GM23338 (cell line): ENCODE measurements around the gene PACS1. TPM values are rescaled to one million over a fixed set of nuclear protein-coding genes. Genes with fewer than 3 reads are reported as not detected.

Experiments used
- ATAC-seq: fragments of 200-7000 bp; cut with Tn5 transposase; 3 replicates; pipeline ENCODE4 v1.9.1; 2020
- DNase-seq: peaks from one replicate; pipeline ENCODE4 v3.0.0-alpha.2; 2015; ENCODE audit warnings: low spot score
- H2AFZ ChIP-seq: fragments of 200-600 bp; sonication (generic); 2 replicates; pipeline ENCODE4 v1.8.0; 2016; ENCODE audit warnings: antibody characterized with exemption, mild to moderate bottlenecking, moderate library complexity
- H3F3A ChIP-seq: fragments of 200-600 bp; sonication (generic); replicated peaks from 2 replicates; pipeline ENCODE4 v1.8.0; 2017; ENCODE audit warnings: antibody characterized with exemption, mixed run types, low read depth
- H3K27ac ChIP-seq: fragments of 200-600 bp; sonication (generic); 2 replicates; pipeline ENCODE4 v1.6.1; 2016; ENCODE audit warnings: low read depth
- H3K27me3 ChIP-seq: fragments of 200-600 bp; sonication (generic); 2 replicates; pipeline ENCODE4 v1.8.0; 2016; ENCODE audit warnings: mild to moderate bottlenecking, mixed run types, moderate library complexity; ENCODE audit not compliant: insufficient read depth
- H3K36me3 ChIP-seq: fragments of 200-600 bp; sonication (generic); 2 replicates; pipeline ENCODE4 v1.8.0; 2016; ENCODE audit warnings: mild to moderate bottlenecking; ENCODE audit not compliant: insufficient read depth
- H3K4me1 ChIP-seq: fragments of 200-600 bp; sonication (generic); 2 replicates; pipeline ENCODE4 v1.8.0; 2016; ENCODE audit warnings: mild to moderate bottlenecking, moderate library complexity; ENCODE audit not compliant: insufficient read depth
- H3K4me2 ChIP-seq: fragments of 200-600 bp; sonication (generic); 2 replicates; pipeline ENCODE4 v1.7.1; 2017; ENCODE audit warnings: mixed run types
- H3K4me3 ChIP-seq: fragments of 200-600 bp; sonication (generic); 2 replicates; pipeline ENCODE4 v1.6.1; 2016; ENCODE audit warnings: mixed run types
- H3K79me2 ChIP-seq: fragments of 200-600 bp; sonication (generic); replicated peaks from 2 replicates; pipeline ENCODE4 v1.8.0; 2017; ENCODE audit warnings: mild to moderate bottlenecking; ENCODE audit not compliant: insufficient read depth
- H3K9me2 ChIP-seq: fragments of 200-600 bp; sonication (generic); 2 replicates; pipeline ENCODE4 v1.8.0; 2017; ENCODE audit not compliant: insufficient read depth
- H4K20me1 ChIP-seq: fragments of 200-600 bp; sonication (generic); replicated peaks from 2 replicates; pipeline ENCODE4 v1.8.0; 2017; ENCODE audit warnings: mild to moderate bottlenecking; ENCODE audit not compliant: insufficient read depth
- H3K27ac Mint-ChIP-seq: 2 replicates; pipeline ENCODE4 v1.8.0; 2020; ENCODE audit warnings: inconsistent platforms, mild to moderate bottlenecking, moderate library complexity, mixed read lengths
- H3K27me3 Mint-ChIP-seq: 3 replicates; pipeline ENCODE4 v1.8.0; 2022; ENCODE audit warnings: low read depth, mild to moderate bottlenecking, moderate library complexity, mixed read lengths, inconsistent platforms; ENCODE audit not compliant: insufficient read depth, poor library complexity
- H3K36me3 Mint-ChIP-seq: 3 replicates; pipeline ENCODE4 v1.8.0; 2021; ENCODE audit warnings: low read depth, mild to moderate bottlenecking, inconsistent platforms, moderate library complexity, mixed read lengths
- H3K4me1 Mint-ChIP-seq: 3 replicates; pipeline ENCODE4 v1.8.0; 2020; ENCODE audit warnings: mild to moderate bottlenecking, inconsistent platforms, mixed read lengths
- H3K4me3 Mint-ChIP-seq: 3 replicates; pipeline ENCODE4 v1.8.0; 2021; ENCODE audit warnings: moderate library complexity, mild to moderate bottlenecking, inconsistent platforms, mixed read lengths
- H3K9me3 Mint-ChIP-seq: 3 replicates; pipeline ENCODE4 v1.8.0; 2020; ENCODE audit warnings: moderate library complexity, mild to moderate bottlenecking, inconsistent platforms, mixed read lengths
- CREB1 ChIP-seq: fragments of 250-450 bp; sonication (Bioruptor Pico); IDR thresholded peaks from 2 replicates; pipeline ENCODE4 v1.5.0; 2020; ENCODE audit warnings: low read depth, mild to moderate bottlenecking, moderate library complexity
- ETS1 ChIP-seq: IDR thresholded peaks from 2 replicates; pipeline ENCODE4 v1.6.1; 2016; ENCODE audit warnings: antibody characterized with exemption
- EZH2 ChIP-seq: fragments of 200-600 bp; sonication (generic); IDR thresholded peaks from one replicate; pipeline ENCODE4 v1.8.0; 2017; ENCODE audit warnings: antibody characterized with exemption, mild to moderate bottlenecking, low read depth; ENCODE audit not compliant: unreplicated experiment
- EZH2phosphoT487 ChIP-seq: fragments of 200-600 bp; sonication (generic); IDR thresholded peaks from one replicate; pipeline ENCODE4 v1.8.1; 2018; ENCODE audit warnings: antibody characterized with exemption; ENCODE audit not compliant: unreplicated experiment
- JUNB ChIP-seq: IDR thresholded peaks from one replicate; pipeline ENCODE4 v1.6.1; 2016; ENCODE audit warnings: antibody characterized with exemption; ENCODE audit not compliant: unreplicated experiment
- NANOG ChIP-seq: IDR thresholded peaks from 2 replicates; pipeline ENCODE4 v1.6.1; 2016; ENCODE audit warnings: antibody characterized with exemption, borderline replicate concordance
- POLR2AphosphoS5 ChIP-seq: IDR thresholded peaks from 2 replicates; pipeline ENCODE4 v1.6.1; 2016; ENCODE audit warnings: antibody characterized with exemption, low read depth
- STAT1 ChIP-seq: IDR thresholded peaks from one replicate; pipeline ENCODE4 v1.6.1; 2016; ENCODE audit warnings: antibody characterized with exemption; ENCODE audit not compliant: unreplicated experiment
- ZNF114 ChIP-seq: fragments of 250-450 bp; sonication (Bioruptor Pico); IDR thresholded peaks from 2 replicates; pipeline ENCODE4 v1.5.0; 2020; ENCODE audit warnings: mild to moderate bottlenecking, moderate library complexity
- ZNF331 ChIP-seq: fragments of 250-450 bp; sonication (Bioruptor Pico); IDR thresholded peaks from 2 replicates; pipeline ENCODE4 v1.5.0; 2020; ENCODE audit warnings: low read depth, mild to moderate bottlenecking, moderate library complexity
- polyA plus RNA-seq: library from polyadenylated mRNA; unstranded; fragments of >200 nt; fragmentation: Nextera tagmentation; extraction: Ambion mirVana; gene quantifications from 2 replicates; pipeline ENCODE4 v1.2.1, GENCODE V29; 2016
- total RNA-seq: library from RNA; depleted of rRNA; stranded (reverse); fragments of >200 nt; shearing (Covaris generic); gene quantifications from 2 replicates; pipeline ENCODE4 v1.2.3, GENCODE V29; 2014
- TF ChIP-seq, protein P1 (sequence below), 2 experiments: fragments of 200-600 bp in 1 of 2; sonication (generic) in 1 of 2; conservative IDR thresholded peaks; 2 replicates each; pipeline versions ENCODE4 v1.5.1 to v1.6.1; 2016 to 2017; ENCODE audit warnings: antibody characterized with exemption in 2 of 2, low read depth in 2 of 2, mild to moderate bottlenecking in 2 of 2, moderate library complexity in 1 of 2
- TF ChIP-seq, protein P2 (sequence below): IDR thresholded peaks from one replicate; pipeline ENCODE4 v1.6.1; 2018; ENCODE audit warnings: antibody characterized with exemption; ENCODE audit not compliant: unreplicated experiment

PACS1 gene
- total and polyA plus RNA-seq, 2 experiments from 2014 or later = 8.0 to 37.5 TPM

DNA sequence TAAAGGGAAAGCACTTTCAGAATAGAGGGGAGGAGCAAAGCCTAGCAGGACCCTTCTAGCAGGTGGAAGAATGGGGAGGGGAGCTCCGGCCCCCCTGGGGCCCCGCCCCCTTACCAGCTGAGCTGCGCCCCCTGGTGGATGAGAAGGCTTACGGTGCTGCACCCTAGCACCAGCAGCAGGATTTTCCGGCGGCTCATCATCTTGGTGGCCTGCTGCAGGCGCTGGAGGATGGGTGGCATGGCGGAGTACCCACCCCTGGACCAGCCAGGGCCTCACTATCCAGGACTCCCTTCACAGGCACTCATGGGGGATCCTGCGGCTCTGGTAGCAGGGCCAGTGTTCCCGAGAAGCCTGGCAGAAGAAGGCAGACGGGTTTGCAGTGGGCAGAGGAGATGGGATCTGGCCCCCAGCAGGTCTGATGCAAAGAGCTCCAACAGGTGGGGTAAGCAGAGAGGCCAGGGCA lies 24.9 kb upstream of the PACS1 start:
- no peaks in the 10 kb centered on the region; the same call in 2 of the 3 replicates for H3K9me3 Mint-ChIP-seq
- H3K4me3 ChIP-seq = no peak overlapping the region
- peaks cover 6% of the 10 kb centered on the region for H3K27me3 Mint-ChIP-seq
- no peaks in the 10 kb centered on the region for H3K9me2 ChIP-seq
- H3F3A ChIP-seq = peaks cover 12% of the 10 kb centered on the region; the same call in 1 of the 2 replicates
- H4K20me1 ChIP-seq = no peaks in the 10 kb centered on the region; the same call in none of the 2 replicates
- peak; percentile 95 for DNase-seq
- H3K27me3 ChIP-seq = no peaks in the 10 kb centered on the region
- H3K36me3 ChIP-seq = no peaks in the 10 kb centered on the region
- H3K27ac Mint-ChIP-seq = peak overlapping the region; percentile 76; the same call in 1 of the 2 replicates
- peaks cover 7% of the 10 kb centered on the region; the same call in 1 of the 2 replicates for H3K4me1 ChIP-seq
- 0 out of 2 replicates have a peak, but pooled peaks cover 4% of the 10 kb centered on the region for H3K79me2 ChIP-seq
- H3K4me1 Mint-ChIP-seq = peaks cover 34% of the 10 kb centered on the region
- TF ChIP-seq, protein P1, sequence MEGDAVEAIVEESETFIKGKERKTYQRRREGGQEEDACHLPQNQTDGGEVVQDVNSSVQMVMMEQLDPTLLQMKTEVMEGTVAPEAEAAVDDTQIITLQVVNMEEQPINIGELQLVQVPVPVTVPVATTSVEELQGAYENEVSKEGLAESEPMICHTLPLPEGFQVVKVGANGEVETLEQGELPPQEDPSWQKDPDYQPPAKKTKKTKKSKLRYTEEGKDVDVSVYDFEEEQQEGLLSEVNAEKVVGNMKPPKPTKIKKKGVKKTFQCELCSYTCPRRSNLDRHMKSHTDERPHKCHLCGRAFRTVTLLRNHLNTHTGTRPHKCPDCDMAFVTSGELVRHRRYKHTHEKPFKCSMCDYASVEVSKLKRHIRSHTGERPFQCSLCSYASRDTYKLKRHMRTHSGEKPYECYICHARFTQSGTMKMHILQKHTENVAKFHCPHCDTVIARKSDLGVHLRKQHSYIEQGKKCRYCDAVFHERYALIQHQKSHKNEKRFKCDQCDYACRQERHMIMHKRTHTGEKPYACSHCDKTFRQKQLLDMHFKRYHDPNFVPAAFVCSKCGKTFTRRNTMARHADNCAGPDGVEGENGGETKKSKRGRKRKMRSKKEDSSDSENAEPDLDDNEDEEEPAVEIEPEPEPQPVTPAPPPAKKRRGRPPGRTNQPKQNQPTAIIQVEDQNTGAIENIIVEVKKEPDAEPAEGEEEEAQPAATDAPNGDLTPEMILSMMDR (conservative IDR thresholded peaks at IDR 0.05; ENCODE audit: low read depth in 2 of 2) = peak; percentile 84 to 91
- no peak for TF ChIP-seq NANOG
- 0 out of 2 replicates have a peak, but pooled peaks have one; percentile 25 for TF ChIP-seq CREB1 (CRISPR knock-in tag)
- peaks cover 24% of the 10 kb centered on the region for H3K36me3 Mint-ChIP-seq
- H3K4me2 ChIP-seq = 0 out of 2 replicates have a peak overlapping the region, but pooled peaks have one; percentile 60
- H3K27ac ChIP-seq = no peak overlapping the region
- H2AFZ ChIP-seq = no peak overlapping the region
- H3K4me3 Mint-ChIP-seq = peak overlapping the region; percentile 44; the same call in 2 of the 3 replicates
- ATAC-seq = peak; percentile 75

GRCh38 chr11:66046901-66047300 lies 23.2 kb upstream of the PACS1 start:
- Histone ChIP-seq H3K79me2 (0 out of 2 replicates have a peak, but pooled peaks cover 4% of the 10 kb centered on the region), H3K27ac (no peak overlapping the region), H3K4me1 (peaks cover 16% of the 10 kb centered on the region), H3K4me2 (no peak overlapping the region), H4K20me1 (no peaks in the 10 kb centered on the region; the same call in none of the 2 replicates), H3K36me3 (no peaks in the 10 kb centered on the region), H2AFZ (no peak overlapping the region), H3K4me3 (no peak overlapping the region), H3F3A (peaks cover 21% of the 10 kb centered on the region; the same call in 1 of the 2 replicates), H3K27me3 (no peaks in the 10 kb centered on the region), H3K9me2 (no peaks in the 10 kb centered on the region)
- H3K4me1 Mint-ChIP-seq = peaks cover 43% of the 10 kb centered on the region
- no peak for ATAC-seq
- H3K27me3 Mint-ChIP-seq = peaks cover 12% of the 10 kb centered on the region
- TF ChIP-seq STAT1 (no peak), ZNF114 (no peak), JUNB (no peak), EZH2 (no peak), NANOG (no peak), ETS1 (no peak), ZNF331 (CRISPR knock-in tag) (no peak), EZH2phosphoT487 (no peak), POLR2AphosphoS5 (no peak), CREB1 (CRISPR knock-in tag) (no peak)
- TF ChIP-seq, protein P2, sequence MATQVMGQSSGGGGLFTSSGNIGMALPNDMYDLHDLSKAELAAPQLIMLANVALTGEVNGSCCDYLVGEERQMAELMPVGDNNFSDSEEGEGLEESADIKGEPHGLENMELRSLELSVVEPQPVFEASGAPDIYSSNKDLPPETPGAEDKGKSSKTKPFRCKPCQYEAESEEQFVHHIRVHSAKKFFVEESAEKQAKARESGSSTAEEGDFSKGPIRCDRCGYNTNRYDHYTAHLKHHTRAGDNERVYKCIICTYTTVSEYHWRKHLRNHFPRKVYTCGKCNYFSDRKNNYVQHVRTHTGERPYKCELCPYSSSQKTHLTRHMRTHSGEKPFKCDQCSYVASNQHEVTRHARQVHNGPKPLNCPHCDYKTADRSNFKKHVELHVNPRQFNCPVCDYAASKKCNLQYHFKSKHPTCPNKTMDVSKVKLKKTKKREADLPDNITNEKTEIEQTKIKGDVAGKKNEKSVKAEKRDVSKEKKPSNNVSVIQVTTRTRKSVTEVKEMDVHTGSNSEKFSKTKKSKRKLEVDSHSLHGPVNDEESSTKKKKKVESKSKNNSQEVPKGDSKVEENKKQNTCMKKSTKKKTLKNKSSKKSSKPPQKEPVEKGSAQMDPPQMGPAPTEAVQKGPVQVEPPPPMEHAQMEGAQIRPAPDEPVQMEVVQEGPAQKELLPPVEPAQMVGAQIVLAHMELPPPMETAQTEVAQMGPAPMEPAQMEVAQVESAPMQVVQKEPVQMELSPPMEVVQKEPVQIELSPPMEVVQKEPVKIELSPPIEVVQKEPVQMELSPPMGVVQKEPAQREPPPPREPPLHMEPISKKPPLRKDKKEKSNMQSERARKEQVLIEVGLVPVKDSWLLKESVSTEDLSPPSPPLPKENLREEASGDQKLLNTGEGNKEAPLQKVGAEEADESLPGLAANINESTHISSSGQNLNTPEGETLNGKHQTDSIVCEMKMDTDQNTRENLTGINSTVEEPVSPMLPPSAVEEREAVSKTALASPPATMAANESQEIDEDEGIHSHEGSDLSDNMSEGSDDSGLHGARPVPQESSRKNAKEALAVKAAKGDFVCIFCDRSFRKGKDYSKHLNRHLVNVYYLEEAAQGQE = no peak
- H3K27ac Mint-ChIP-seq = no peak overlapping the region
- no peaks in the 10 kb centered on the region; the same call in 2 of the 3 replicates for H3K9me3 Mint-ChIP-seq
- DNase-seq = no peak
- H3K36me3 Mint-ChIP-seq = peaks cover 16% of the 10 kb centered on the region
- no peak overlapping the region for H3K4me3 Mint-ChIP-seq
